Hepatocyte (in vitro differentiated cells): ENCODE results near the gene CLEC14A.

Experiments
- EZH2 ChIP-seq: fragments of 200-600 bp; sonication (generic); IDR thresholded peaks from 2 replicates; pipeline ENCODE4 v1.6.1; 2016; ENCODE audit warnings: antibody characterized with exemption, mild to moderate bottlenecking, borderline replicate concordance
- EZH2phosphoT487 ChIP-seq: fragments of 200-600 bp; sonication (generic); IDR thresholded peaks from one replicate; pipeline ENCODE4 v1.6.1; 2018; ENCODE audit warnings: antibody characterized with exemption, mild to moderate bottlenecking, low read depth, moderate library complexity; ENCODE audit not compliant: unreplicated experiment, severe bottlenecking
- TF ChIP-seq, protein P1 (sequence below): fragments of 200-600 bp; sonication (generic); IDR thresholded peaks from 2 replicates; pipeline ENCODE4 v1.5.1; 2016; ENCODE audit warnings: antibody characterized with exemption, mild to moderate bottlenecking; ENCODE audit not compliant: poor library complexity

DNA sequence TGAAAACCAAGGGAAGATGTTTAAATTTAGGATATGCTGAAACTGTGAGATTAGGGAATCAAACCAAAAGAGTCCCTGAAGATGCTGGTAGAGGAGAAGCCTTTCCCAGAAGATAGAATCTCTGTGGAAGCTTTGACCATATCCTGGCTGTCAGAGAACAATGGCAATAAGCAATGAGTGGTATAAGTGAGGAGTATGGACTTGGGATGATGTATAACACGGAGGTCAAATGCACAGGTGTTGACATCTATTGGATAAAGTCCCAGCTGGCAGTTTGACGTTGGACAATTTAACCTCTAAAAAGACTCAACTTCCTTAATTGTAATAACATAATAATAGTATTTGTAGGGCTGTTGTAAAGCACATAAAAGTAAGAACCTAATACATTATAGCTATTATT is 30.1 kb upstream of the CLEC14A start:
- TF ChIP-seq, protein P1, sequence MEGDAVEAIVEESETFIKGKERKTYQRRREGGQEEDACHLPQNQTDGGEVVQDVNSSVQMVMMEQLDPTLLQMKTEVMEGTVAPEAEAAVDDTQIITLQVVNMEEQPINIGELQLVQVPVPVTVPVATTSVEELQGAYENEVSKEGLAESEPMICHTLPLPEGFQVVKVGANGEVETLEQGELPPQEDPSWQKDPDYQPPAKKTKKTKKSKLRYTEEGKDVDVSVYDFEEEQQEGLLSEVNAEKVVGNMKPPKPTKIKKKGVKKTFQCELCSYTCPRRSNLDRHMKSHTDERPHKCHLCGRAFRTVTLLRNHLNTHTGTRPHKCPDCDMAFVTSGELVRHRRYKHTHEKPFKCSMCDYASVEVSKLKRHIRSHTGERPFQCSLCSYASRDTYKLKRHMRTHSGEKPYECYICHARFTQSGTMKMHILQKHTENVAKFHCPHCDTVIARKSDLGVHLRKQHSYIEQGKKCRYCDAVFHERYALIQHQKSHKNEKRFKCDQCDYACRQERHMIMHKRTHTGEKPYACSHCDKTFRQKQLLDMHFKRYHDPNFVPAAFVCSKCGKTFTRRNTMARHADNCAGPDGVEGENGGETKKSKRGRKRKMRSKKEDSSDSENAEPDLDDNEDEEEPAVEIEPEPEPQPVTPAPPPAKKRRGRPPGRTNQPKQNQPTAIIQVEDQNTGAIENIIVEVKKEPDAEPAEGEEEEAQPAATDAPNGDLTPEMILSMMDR: no peak
- TF ChIP-seq EZH2 (no peak), EZH2phosphoT487 (no peak)
